Progenitor cell of endocrine pancreas (in vitro differentiated cells): ENCODE measurements around the gene ADGRV1. TPM values are rescaled to one million over a fixed set of nuclear protein-coding genes. Genes with fewer than 3 reads are reported as not detected.
A peak's percentile ranks its signal among the peaks of the same experiment; 100 is the strongest.

Experiments
- DNase-seq: peaks from one replicate; pipeline ENCODE4 v3.0.0; 2021; ENCODE audit warnings: low spot score; ENCODE audit not compliant: unreplicated experiment
- H3K27ac Mint-ChIP-seq: 2 replicates; pipeline ENCODE4 v1.8.0; 2021; ENCODE audit warnings: mild to moderate bottlenecking, moderate library complexity, mixed read lengths
- H3K27me3 Mint-ChIP-seq: 2 replicates; pipeline ENCODE4 v1.8.0; 2021; ENCODE audit warnings: mixed read lengths
- H3K36me3 Mint-ChIP-seq: 2 replicates; pipeline ENCODE4 v1.8.0; 2022; ENCODE audit warnings: mixed read lengths; ENCODE audit not compliant: insufficient read depth
- H3K4me1 Mint-ChIP-seq: 2 replicates; pipeline ENCODE4 v1.8.0; 2021; ENCODE audit warnings: low read depth, mixed read lengths
- H3K4me3 Mint-ChIP-seq: 2 replicates; pipeline ENCODE4 v1.8.0; 2021; ENCODE audit warnings: low read depth, mild to moderate bottlenecking, moderate library complexity, mixed read lengths
- H3K9me3 Mint-ChIP-seq: 2 replicates; pipeline ENCODE4 v1.8.0; 2021; ENCODE audit warnings: low read depth, mixed read lengths
- CTCF ChIP-seq: fragments of 200-600 bp; sonication (generic); IDR thresholded peaks from one replicate; pipeline ENCODE4 v1.5.0; 2021; ENCODE audit warnings: antibody characterized with exemption, mild to moderate bottlenecking; ENCODE audit not compliant: unreplicated experiment
- total RNA-seq: library from RNA; stranded (reverse); gene quantifications from 2 replicates; pipeline ENCODE4 v1.2.1, GENCODE V29; 2021

ADGRV1 gene
- total RNA-seq, 1 donor from 2014 or later, result 82.3 TPM

- H3K27me3 Mint-ChIP-seq, result no peaks in the 10 kb centered on the region
- no peaks in the 10 kb centered on the region for H3K4me1 Mint-ChIP-seq
- H3K27ac Mint-ChIP-seq, result no peak overlapping the region
- peaks cover 8% of the 10 kb centered on the region for H3K9me3 Mint-ChIP-seq
- no peak overlapping the region for H3K4me3 Mint-ChIP-seq
- H3K36me3 Mint-ChIP-seq, result peaks cover 10% of the 10 kb centered on the region
- DNase-seq, result no peak
- TF ChIP-seq CTCF, result no peak
Observed at GRCh38 chr5:90718387-90718786, 159.8 kb downstream of the ADGRV1 start.

- no peaks in the 10 kb centered on the region for H3K27me3 Mint-ChIP-seq
- DNase-seq, result no peak
- H3K27ac Mint-ChIP-seq, result peak overlapping the region; percentile 2
- peaks cover 2% of the 10 kb centered on the region for H3K4me1 Mint-ChIP-seq
- peaks cover 36% of the 10 kb centered on the region for H3K9me3 Mint-ChIP-seq
- no peak overlapping the region for H3K4me3 Mint-ChIP-seq
- TF ChIP-seq CTCF, result no peak
- peaks cover 52% of the 10 kb centered on the region for H3K36me3 Mint-ChIP-seq
Observed at GRCh38 chr5:90739567-90739966, 181.0 kb downstream of the ADGRV1 start.

GRCh38 chr5:90740244-90740799 is 181.7 kb downstream of the ADGRV1 start:
- no peak overlapping the region for H3K27ac Mint-ChIP-seq
- H3K4me1 Mint-ChIP-seq, result peaks cover 2% of the 10 kb centered on the region
- H3K36me3 Mint-ChIP-seq, result peaks cover 48% of the 10 kb centered on the region
- H3K9me3 Mint-ChIP-seq, result peaks cover 32% of the 10 kb centered on the region
- no peak overlapping the region for H3K4me3 Mint-ChIP-seq
- DNase-seq, result no peak
- TF ChIP-seq CTCF, result no peak
- no peaks in the 10 kb centered on the region for H3K27me3 Mint-ChIP-seq

GRCh38 chr5:90741022-90741564 is 182.5 kb downstream of the ADGRV1 start:
- H3K4me3 Mint-ChIP-seq, result no peak overlapping the region

GRCh38 chr5:90746119-90746518 is 187.5 kb downstream of the ADGRV1 start:
- DNase-seq, result no peak
- no peaks in the 10 kb centered on the region for H3K27me3 Mint-ChIP-seq
- no peaks in the 10 kb centered on the region for H3K9me3 Mint-ChIP-seq
- TF ChIP-seq CTCF, result no peak
- H3K4me3 Mint-ChIP-seq, result no peak overlapping the region
- H3K27ac Mint-ChIP-seq, result no peak overlapping the region
- H3K4me1 Mint-ChIP-seq, result peaks cover under 1% of the 10 kb centered on the region
- H3K36me3 Mint-ChIP-seq, result peaks cover 33% of the 10 kb centered on the region

More at GRCh38 chr5:90741022-90741564, 182.5 kb downstream of the ADGRV1 start:
- no peak for DNase-seq
- H3K4me1 Mint-ChIP-seq, result peaks cover 2% of the 10 kb centered on the region
- H3K9me3 Mint-ChIP-seq, result peaks cover 25% of the 10 kb centered on the region
- H3K27me3 Mint-ChIP-seq, result no peaks in the 10 kb centered on the region
- no peak overlapping the region for H3K27ac Mint-ChIP-seq
- peaks cover 48% of the 10 kb centered on the region for H3K36me3 Mint-ChIP-seq
- no peak for TF ChIP-seq CTCF
